ENCODE results near the gene INTS1.
A peak's percentile ranks its signal among the peaks of the same experiment; 100 is the strongest.

The INTS1 gene

DNA sequence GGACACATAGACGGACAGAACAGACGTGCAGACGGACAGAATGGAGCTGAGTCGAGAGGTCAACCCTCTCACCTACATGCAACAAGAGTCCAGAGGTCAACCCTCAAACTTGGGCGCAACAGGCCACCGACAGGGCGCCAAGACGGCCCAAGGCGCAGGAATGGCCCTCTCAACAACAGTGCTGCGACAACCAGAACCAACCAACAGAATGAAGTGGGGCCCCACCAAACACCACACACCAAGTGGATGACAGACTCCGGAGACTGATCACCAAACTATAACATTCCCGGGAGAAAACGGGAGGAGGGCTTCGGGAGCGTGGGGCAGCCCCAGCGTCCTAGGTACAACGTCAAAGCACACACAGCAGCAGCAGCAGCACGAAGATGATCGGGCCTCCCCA, 13.4 kb downstream of the INTS1 start:
- no peak for DNase-seq (ENCODE audit: low read depth, low spot score)

DNA sequence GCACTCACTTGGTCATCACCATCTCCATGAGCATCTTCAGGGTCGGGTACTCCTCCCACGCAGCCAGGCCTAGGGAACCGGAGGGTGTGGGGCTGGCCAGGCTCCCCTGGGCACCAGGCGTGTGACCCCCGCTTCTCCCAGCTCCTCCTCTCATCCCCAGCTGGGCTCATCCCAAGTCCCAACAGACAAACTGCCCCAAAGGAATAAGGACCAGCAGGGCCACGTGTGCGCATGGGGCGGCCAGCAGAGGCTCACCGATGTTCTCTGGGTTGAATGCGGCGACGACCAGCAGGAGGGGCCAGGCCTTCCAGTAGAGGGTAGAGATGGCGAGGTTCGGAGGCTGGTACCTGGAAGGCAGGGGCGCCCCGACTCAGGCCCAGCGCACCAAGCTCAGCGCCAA, 14.9 kb downstream of the INTS1 start:
- no peak for DNase-seq (ENCODE audit: low read depth, low spot score)

DNA sequence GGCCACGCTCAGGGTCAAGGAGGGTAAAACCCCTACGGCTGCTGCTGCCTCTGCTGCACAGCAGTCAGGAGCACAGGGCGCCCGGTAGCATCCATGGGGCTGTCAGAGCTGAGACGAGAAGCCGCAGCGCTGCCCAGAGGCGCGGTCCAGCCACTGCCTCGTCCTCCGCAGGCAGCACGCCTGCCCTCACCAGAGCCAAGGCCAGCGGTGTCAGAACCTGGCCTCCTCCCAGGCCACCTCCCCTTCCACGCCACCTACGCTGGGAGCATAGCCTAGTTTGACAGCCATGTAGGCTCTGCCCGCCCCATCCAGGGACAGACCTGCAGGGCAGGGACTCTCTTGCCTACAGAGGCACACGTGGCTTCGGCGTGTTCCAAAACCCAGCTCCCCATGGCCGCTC, 16.2 kb downstream of the INTS1 start:
- no peak for DNase-seq (ENCODE audit: low read depth, low spot score)

DNA sequence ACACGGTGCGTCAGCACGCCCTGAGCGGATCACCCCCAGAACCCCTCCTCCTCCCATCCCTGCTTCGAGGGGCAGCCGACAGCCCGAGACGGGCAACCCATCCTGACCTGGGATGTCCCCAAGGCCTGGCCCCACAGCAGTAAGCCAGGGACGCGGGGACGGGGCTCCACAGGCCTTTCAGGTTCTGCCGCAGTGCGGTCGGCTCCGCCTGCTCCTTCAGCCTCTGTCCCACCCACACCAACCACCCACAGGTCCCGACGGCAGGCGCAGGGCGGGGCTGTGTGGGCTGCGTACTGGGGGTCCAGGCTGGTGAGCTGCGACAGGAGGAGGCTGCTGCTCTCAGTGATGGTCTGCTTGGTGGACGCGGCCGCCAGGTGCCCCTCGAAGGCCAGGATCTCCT, 16.7 kb downstream of the INTS1 start:
- DNase-seq (ENCODE audit: low read depth, low spot score), result no peak

DNA sequence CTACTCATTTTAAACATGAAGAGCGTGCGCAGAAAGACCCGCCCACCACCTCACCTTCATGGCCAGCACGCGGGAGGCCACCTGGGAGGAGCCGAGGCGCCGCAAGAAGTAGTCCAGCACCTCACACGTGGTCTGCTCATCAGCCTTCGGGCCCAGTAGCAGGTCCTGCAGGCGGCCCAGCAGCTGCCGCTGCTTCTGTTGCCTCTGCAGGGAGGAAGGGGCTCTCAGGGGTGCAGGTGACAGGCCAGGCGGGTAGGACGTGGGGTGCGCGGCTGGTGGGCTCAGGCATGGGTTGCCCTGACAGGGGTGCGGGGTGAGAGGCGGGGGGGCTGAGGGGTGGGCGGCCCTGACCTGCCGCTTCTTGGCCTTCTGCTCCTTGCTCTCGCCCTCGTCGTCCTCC, 17.6 kb downstream of the INTS1 start:
- no peak for DNase-seq (ENCODE audit: low read depth, low spot score)

DNA sequence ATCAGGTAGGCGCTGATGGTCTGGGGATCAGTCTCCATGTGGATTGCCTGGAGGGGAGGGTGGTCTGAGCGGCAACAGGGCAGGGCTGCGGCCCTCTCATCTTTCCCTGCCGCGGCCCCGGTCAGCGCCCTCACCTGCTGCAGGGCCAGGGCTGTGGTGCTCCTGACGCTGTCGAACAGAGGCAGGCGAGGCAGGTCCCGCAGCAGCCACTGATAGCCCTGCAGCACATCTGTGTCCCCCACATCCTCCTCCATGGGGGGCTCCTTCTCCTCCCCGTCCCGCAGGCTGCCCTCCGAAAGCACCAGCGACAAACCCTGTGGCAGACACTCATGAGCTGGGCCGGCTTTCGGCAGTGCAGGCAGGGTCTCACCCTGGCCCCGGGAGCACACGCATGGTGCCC, 19.0 kb downstream of the INTS1 start:
- DNase-seq (ENCODE audit: low read depth, low spot score), result no peak

DNA sequence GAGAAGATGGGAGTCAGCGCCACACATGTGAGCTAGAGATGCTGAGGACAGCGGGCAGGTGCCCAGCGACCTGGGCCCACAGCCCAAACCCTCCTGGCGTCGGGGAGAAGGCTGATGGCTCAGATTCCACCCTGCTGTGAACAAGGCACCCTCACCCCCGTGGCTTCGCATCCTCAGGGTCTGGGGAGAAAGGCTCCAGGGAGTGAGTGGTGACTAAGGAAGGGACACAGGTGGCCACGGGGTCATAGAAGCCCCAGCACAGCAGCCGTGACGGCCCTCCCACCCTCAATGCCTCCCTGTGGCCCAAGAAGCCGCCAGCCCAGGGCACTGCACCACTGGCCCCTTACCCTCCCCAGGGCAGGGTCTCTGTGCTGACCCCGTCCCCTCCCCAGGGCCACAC, 19.6 kb downstream of the INTS1 start:
- DNase-seq (ENCODE audit: low read depth, low spot score), result no peak

DNA sequence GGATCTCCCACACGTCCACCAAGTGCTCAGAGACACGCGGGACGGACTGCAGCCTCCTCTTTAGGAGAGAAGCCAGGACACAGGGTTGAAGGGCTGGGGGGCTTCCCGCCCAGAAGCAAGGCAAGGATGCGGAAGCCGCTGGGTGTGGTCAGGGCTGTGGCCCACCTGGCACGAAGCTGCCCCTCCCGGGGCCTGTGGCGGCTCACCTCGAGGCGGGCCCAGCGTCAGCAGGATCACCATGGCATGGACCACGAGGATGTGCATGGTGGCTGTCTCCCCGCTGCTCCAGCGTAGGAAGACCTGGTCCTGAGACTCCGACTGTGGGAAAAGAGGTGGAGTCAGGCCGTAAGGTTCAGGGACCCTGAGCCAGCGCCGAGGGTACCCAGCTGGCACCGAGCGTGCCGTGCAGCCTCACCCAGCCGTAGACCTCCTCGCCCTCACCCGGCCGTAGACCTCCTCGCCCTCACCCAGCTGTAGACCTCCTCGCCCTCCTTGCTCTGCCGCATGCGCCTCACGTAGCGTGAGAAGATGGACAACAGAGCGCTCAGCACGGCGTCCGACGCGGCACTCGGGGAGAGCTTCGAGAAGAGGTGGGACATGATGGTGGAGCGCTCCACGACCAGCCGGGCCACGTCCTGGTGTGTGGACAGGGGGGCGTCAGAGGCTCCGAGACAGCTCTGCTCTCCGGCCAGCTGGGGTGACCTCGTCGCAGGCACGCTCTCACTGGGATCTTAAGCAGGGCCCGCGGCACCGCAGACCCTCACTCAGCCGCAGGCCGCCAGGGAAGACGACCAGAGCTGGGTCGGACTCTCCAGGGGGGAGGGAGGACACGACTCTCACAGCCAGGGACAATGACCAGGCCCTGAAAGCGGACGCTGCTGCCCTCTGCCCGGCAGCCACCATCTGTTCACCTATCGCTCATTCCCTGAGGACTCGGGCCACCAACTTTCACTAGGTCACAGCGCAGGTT, 20.4 kb downstream of the INTS1 start:
- no peak for DNase-seq (ENCODE audit: low read depth, low spot score)

DNA sequence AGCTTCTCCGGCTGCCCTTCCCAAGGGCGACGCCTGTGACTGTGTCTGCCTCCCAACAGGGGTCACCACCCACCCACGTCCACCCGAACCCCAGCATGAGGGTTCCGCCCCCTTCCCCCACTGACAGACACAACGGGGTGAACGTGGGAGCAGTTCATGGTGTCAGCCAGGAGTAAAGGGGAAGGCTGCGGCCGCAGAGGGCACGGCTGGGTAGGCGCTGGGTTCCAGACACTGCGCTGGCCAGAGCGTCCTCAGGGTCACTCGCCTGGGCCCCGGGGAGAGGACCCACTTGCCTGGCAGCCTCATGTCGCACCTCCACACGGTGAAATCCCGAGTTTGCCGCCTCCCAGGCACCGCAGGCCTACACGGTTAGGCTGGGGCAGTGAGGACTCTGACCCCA, 21.1 kb downstream of the INTS1 start:
- no peak for DNase-seq (ENCODE audit: low read depth, low spot score)

DNA sequence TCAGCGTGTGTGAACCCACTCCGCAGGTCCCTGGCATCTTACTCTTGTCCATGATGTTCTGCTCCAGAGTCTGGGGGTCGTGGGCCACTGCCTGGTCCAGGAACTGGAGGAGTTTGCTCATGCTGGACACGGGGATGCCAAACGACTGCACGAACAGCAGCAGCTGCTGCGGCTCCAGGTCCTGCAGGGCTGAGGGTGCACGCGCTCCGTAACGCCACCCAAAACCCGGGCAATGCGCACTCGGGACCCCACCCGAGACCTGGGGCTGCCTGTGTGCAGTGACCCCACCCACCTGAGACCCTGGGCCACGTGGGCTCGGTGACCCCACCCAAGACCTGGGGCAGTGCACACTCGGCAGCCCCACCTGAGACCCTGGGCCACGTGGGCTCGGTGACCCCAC, 22.9 kb downstream of the INTS1 start:
- no peak for DNase-seq (ENCODE audit: low read depth, low spot score)

DNA sequence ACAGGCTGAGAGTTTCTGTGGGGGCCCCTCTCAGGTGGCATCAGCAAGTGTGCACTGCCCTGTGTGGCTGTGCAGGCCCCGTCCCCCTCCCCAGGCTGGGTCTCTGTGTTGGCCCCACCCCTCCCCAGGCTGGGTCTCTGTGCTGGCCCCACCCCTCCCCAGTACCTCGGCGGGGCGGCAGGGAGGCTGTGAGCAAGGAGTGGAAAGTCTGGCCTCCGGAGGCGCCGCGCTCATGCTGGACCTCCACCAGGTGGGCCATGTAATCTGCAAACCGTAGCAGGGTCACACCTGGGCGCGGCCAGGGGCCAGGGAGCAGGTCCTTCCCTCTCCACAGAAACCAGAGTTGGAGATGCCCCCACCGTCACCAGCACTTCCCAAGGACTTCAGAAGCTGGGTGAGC, 23.5 kb downstream of the INTS1 start:
- DNase-seq (ENCODE audit: low read depth, low spot score), result no peak

DNA sequence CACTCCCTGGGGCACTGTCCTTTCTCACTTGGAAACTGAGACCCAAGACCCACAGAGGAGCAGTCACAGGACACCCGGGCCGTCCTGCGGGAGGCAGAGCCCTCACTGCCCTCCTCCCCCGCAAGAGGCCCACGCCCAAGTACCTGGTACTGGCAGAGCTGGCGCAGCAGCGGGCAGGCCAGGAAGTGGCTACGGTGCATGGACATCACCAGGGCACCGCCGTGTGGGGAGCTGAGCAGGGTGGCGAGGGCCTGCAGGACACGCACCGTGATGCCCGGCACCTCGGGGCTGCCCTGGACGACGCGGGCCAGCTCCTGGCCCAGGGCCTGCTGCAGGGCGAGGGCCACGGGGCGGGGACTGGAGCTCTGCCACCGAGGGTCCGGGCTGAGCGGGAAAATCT, 24.9 kb downstream of the INTS1 start:
- DNase-seq (ENCODE audit: low read depth, low spot score), result no peak

DNA sequence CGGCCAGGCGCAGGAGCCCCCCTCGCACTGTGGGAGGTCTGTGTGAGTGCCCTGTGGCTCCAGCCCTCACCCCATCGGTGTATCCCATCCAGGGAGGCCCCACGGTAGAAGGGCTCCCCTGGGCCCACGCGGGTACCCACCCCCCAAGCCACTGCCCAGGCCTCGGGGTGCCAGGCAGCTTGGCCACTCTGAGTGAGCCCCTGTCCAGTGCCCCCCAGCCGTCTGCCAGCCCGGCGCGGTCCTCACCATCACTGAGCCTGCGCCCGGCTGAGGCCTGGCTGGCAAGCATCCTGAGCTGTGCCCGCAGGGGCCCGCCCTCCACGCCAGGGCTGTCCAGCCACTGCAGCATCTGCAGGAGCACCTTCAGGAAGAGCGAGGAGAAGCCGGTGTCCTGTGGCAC, 25.7 kb downstream of the INTS1 start:
- no peak for DNase-seq (ENCODE audit: low read depth, low spot score)

DNA sequence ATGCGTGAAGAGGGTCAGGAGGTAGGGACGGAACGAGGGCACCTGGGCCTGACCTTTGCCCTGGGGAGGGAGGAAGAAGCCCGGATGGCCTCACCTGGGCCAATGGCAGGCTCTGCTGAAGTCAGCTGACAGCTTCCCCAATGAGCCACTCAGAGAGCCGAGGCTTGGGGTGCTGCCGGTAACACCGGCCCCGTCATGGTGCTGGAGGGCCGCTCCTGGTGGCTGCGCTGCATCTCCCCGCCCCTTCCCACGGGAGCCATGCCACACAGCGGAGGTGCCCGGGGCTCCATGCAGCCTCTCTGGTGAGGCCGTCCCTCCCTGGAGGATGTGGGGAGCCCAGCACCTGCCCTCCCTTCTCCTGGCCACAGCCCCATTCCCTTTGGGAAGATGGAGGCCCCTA, 27.3 kb downstream of the INTS1 start:
- no peak for DNase-seq (ENCODE audit: low read depth, low spot score)

DNA sequence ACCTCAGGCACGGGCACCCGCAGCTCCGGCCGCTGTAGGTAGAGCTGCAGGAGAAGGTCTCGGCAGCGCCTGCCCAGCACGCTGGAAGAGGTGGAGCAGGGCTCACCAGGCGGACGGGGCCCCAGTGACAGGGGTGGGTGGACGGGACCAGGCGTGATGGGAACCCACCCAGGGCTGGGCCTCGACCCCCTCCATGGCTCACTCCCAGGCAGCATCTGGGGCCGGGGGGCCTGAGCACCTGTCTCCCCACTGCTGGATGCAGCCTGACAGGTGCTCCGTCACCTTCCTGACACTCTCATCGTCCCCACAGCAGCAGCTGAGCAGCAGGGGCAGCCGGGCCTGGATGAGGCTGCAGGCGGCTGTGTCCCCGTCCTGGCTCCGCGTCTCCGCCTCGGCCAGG, 28.2 kb downstream of the INTS1 start:
- no peak for DNase-seq (ENCODE audit: low read depth, low spot score)

DNA sequence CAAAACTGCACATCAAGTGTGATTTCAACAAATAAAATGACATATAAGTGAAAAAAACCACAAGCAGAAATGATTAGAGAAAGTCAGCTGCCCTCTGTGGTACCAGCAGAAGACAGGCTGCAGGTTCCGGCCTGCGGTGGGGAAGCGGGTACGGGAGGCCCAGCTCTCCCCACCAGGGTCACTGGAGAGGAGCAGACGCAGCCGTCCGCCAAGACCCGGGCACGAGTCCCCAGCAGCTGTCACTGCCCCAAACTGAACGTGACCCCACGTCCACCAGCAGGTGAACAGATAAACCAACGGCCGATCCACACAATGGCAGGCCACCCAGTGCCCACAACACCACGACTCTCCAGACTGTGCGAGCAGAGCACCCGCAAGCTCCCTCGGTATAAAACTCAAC, 28.8 kb downstream of the INTS1 start:
- DNase-seq (ENCODE audit: low read depth, low spot score), result no peak

DNA sequence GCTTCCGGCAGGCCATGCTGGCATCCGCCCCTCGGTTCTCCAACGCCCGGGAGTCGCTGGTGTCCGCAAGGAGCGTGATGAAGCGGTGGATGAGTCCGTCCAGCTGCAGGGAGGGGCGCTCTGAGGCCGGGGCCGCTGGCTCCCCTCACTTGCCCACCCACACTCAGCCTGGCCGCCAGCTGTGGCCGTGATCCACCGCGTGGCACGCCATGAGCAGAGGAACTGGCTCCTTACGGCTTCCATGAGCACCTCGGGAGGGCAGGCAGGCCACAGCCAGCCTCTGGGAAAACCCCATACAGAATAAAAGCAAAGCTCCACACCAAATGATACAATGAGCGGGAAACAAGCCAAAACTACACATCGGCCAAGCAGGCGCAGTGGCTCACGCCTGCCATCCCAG, 29.5 kb downstream of the INTS1 start:
- no peak for DNase-seq (ENCODE audit: low read depth, low spot score)

DNA sequence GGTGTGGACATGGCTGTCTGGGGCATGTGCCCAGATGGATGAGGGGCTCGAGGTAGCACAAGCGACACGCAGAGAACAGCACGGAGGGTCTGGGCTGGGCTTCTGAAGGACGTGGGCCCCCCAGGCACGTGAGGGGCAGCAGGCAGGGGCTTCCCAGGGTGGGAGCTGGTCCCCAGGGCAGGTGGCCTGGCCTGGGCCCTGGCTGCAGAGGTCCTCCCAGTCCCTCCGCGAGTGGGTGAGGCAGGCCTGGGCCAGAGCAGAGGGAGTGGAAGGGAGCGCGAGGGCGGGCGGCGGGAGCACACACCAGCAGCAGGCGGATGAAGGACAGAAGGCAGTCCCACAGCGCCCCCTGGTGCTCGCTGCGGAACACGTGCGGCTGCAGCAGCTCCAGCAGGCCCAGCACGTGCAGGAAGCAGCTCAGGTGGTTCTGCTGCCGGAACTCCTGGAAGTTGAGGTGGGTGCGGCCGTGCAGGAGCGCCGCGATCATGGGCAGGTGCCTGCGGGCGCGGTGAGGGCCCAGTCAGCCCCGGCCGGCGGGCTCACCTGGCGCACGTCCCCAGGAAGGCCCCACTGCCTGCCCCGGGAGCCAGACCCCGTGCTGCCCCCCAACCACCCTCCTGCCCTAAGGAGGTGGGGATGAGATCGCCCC, 30.2 kb downstream of the INTS1 start:
- peak; percentile 78 for DNase-seq (ENCODE audit: low read depth, low spot score)

DNA sequence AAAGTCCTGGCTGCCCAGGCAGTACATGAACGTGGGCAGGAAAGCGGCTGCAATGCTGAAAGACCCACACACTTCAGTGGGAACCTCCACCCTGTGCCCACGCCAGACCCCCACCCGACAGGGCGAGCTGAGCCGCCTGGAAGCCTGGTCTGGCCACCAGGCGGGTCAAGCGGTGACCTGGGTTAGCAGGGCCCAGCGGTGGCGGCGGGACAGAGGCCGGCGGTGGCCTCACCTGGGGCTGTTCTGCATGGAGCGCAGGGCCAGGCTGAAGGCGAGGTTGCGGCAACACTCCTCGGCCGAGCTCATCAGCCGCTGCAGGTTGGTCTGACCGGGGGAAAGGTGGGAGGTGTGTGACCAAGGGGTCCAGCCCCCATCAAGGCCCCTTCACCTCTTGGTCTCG, 33.3 kb downstream of the INTS1 start:
- no peak for DNase-seq (ENCODE audit: low read depth, low spot score)

DNA sequence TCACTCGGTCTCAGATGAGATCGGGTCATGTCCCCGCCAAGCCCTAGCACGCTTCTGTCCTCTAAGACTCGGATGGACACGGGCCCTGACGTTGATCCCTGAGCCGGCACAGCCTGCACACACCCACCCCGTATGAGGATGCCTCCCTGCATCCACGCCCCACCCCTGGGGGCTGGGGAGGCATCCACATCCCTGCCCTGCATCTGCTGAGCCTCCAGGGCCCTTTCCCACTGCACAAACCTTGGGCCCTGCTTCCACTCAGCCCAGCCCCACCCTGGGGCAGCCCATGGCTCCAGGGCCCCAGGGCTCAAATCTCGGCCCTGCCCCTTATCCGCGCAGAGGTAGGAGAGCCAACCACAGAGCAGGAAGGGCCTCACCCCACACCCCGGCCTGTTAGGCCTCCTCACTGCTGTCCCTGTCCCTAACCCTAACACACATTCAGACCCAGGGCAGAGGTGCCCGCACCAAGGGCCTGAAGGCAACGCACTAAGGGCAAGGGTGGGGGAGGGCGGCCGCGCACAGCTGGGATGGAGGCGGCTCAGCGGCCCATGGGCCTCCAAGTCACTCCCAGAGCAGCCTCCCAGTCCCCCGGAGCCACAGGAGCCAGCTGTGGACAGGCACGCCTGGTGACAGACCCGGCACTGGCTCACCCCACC, 35.4 kb downstream of the INTS1 start:
- no peak for DNase-seq (ENCODE audit: low read depth, low spot score)

DNA sequence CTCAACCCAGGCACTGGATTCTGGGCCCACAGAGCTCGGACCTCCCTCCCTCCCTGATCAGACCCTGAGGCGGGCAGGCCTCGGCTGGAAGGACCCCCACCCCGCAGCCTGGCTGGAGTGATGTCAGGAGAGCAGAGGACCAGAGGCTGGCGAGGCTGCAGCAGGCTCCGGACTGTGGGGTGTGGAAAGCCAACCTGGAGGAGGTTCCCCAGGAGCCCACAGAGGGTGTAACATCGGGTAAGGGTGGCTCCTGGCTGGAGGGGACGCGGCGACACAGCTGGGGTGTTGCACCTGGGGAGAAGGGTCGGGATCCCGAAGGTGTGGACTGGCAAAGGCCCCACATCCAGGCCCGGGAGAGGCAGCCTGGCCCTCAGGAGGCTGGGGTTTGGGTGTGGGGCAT, 36.0 kb downstream of the INTS1 start:
- no peak for DNase-seq (ENCODE audit: low read depth, low spot score)

DNA sequence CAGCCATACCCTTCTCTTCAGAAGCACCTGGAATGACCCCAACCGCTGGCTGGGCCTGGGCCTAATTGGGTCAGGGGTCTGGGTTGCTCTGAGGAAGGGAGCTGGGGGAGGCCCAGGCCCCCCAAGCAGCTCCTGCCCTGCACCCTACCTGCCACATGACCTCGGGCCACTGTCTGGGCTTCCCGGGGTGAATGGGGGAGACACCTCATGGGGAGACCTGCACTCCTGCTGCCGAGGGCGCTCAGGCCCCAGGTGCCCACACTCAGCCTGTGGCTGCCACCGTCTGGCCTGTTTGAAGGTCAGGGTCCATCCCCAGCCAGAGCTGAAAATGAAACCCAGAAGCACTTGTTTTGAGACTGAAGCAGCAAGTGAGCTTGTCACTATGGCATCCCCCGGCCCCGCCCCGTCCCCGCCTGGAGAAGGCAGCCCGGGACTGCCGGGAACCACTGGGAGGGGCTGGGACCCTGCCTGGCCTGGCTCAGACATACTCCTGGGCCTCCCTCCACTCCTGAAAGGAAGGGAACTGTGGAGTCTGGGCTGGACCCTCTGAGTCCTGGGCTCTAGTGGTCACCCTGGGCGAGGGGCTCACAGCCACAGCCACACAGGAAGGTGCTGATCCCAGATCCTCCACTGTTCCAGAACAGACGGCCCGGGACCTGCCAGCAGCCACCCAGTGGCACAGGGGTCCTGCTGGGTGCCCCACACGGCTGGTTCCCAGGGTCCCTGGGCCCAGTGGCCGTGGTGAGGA, 37.5 kb downstream of the INTS1 start:
- no peak for DNase-seq (ENCODE audit: low read depth, low spot score)

All from activated naive CD8-positive, alpha-beta T cell treated with anti-CD3 and anti-CD28 coated beads, Interleukin-2, amount 50 U/mL, for 16 hours (primary cell).